ENCODE data around the gene RBFOX2. TPM values are rescaled to one million over a fixed set of nuclear protein-coding genes. Genes with fewer than 3 reads are reported as not detected.

The RBFOX2 gene
- polyA plus RNA-seq, 2 of the 4 experiments (the other 2 are of a cell fraction), result 30.3 to 77.7 TPM

- Histone ChIP-seq H3K4me2 (no peak overlapping the region), H3K27ac (no peak overlapping the region)
- WGBS (ENCODE audit: missing lambda C conversion rate), result 95% methylated on average over 2 of the region's 2 CpGs
These were observed 11.9 kb downstream of the RBFOX2 start for GRCh38 chr22:36016684-36017083.

More at GRCh38 chr22:36016684-36017083, 11.9 kb downstream of the RBFOX2 start:
- ChIA-PET CTCF (interaction anchor here (0.9 to 2.0 kb wide), 2 partner anchors 18 to 49 kb away, joined by 3 to 9 read pairs; no protein-coding TSS in a partner anchor), POLR2A (interaction anchor here (1.8 kb wide), 1 partner anchor 12 kb away, joined by 7 read pairs; the partner anchor contains the start of gene RBFOX2)
- Histone ChIP-seq H3K4me3 (no peak overlapping the region), H3K4me1 (no peaks in the 10 kb centered on the region), H3K9me3 (no peaks in the 10 kb centered on the region)
- no peak for DNase-seq (ENCODE audit: low read depth in 1 of 2, low spot score in 1 of 2)
- FAIRE-seq, result no peak
- TF ChIP-seq ATOH8 (CRISPR knock-in tag; IDR thresholded peaks at IDR 0.05; ENCODE audit: low read depth), result no peak
- TF ChIP-seq MAX (IDR thresholded peaks at IDR 0.05), result no peak
- TF ChIP-seq MYC (IDR thresholded peaks at IDR 0.05; ENCODE audit: borderline replicate concordance, low read length), result no peak
- TF ChIP-seq RARB (CRISPR knock-in tag; IDR thresholded peaks at IDR 0.05), result no peak
- no peak for TF ChIP-seq REST (IDR thresholded peaks at IDR 0.05)
- TF ChIP-seq CHD4 (IDR thresholded peaks at IDR 0.05; ENCODE audit: borderline replicate concordance), result no peak
- TF ChIP-seq EHF (CRISPR knock-in tag; IDR thresholded peaks at IDR 0.05), result no peak
- TF ChIP-seq BHLHE40 (IDR thresholded peaks at IDR 0.05; ENCODE audit: low read depth, low read length), result no peak
- no peak for TF ChIP-seq RNF2 (IDR thresholded peaks at IDR 0.05; ENCODE audit: borderline replicate concordance, low read depth)
- TF ChIP-seq RCOR1 (IDR thresholded peaks at IDR 0.05; ENCODE audit: low read depth, low read length), result no peak
- no peak for TF ChIP-seq GATA3 (IDR thresholded peaks at IDR 0.05; ENCODE audit: borderline replicate concordance)
- no peak for TF ChIP-seq PHF8 (IDR thresholded peaks at IDR 0.05; ENCODE audit: borderline replicate concordance, low read depth)
- TF ChIP-seq ELK1 (IDR thresholded peaks at IDR 0.05; ENCODE audit: low read depth, low read length), result no peak
- no peak for TF ChIP-seq EHMT2 (IDR thresholded peaks at IDR 0.05; ENCODE audit: low read depth)
- TF ChIP-seq POLR2AphosphoS2 (conservative IDR thresholded peaks at IDR 0.05; ENCODE audit: low read length), result no peak
- no peak for TF ChIP-seq PBX3 (IDR thresholded peaks at IDR 0.05)
- no peak for ATAC-seq
